Mesenchymal stem cell (in vitro differentiated cells and primary cell): ENCODE data around the gene IP6K3.
A peak's percentile ranks its signal among the peaks of the same experiment; 100 is the strongest.

Experiments used
- DNase-seq: peaks from one replicate; pipeline ENCODE4 v3.0.0-alpha.2; 2013
- H2AFZ ChIP-seq: one replicate; pipeline ENCODE4 v1.6.1; 2013; ENCODE audit warnings: low read depth, mild to moderate bottlenecking, control low read depth, inconsistent platforms, low read length, moderate library complexity
- H2AK5ac ChIP-seq: 2 replicates; pipeline ENCODE4 v1.6.1; 2013; ENCODE audit warnings: low read length, moderate library complexity, mild to moderate bottlenecking, inconsistent platforms; ENCODE audit not compliant: severe bottlenecking
- H2BK120ac ChIP-seq: one replicate; pipeline ENCODE4 v1.6.1; 2013; ENCODE audit warnings: low read depth, mild to moderate bottlenecking, inconsistent platforms, low read length, moderate library complexity
- H2BK12ac ChIP-seq, 2 experiments: one replicate each; pipeline ENCODE4 v1.6.1; 2013; ENCODE audit warnings: inconsistent platforms in 2 of 2, low read length in 2 of 2, mild to moderate bottlenecking in 2 of 2, moderate library complexity in 2 of 2, control low read depth in 1 of 2
- H2BK15ac ChIP-seq: one replicate; pipeline ENCODE4 v1.6.1; 2013; ENCODE audit warnings: mild to moderate bottlenecking, low read depth, inconsistent platforms; ENCODE audit not compliant: poor library complexity, severe bottlenecking
- H2BK5ac ChIP-seq: 2 replicates; pipeline ENCODE4 v1.6.1; 2013; ENCODE audit warnings: low read depth, mild to moderate bottlenecking, low read length, control low read depth, inconsistent platforms; ENCODE audit not compliant: poor library complexity, severe bottlenecking
- H3K14ac ChIP-seq, 2 experiments: one replicate each; pipeline ENCODE4 v1.6.1; 2013; ENCODE audit warnings: inconsistent platforms in 2 of 2, low read length in 2 of 2, control low read depth in 1 of 2, mild to moderate bottlenecking in 1 of 2, moderate library complexity in 1 of 2
- H3K18ac ChIP-seq, 2 experiments: one replicate each; pipeline ENCODE4 v1.6.1; 2013; ENCODE audit warnings: inconsistent platforms in 2 of 2, low read length in 2 of 2, control low read depth in 1 of 2, low read depth in 1 of 2, mild to moderate bottlenecking in 1 of 2
- H3K23ac ChIP-seq, 2 experiments: one replicate each; pipeline ENCODE4 v1.6.1; 2013; ENCODE audit warnings: inconsistent platforms in 2 of 2, low read length in 2 of 2, mild to moderate bottlenecking in 2 of 2, moderate library complexity in 2 of 2, control low read depth in 1 of 2
- H3K27ac ChIP-seq: 2 replicates; pipeline ENCODE4 v1.5.1; 2013; ENCODE audit warnings: mild to moderate bottlenecking, moderate library complexity, low read length, control low read depth, inconsistent platforms; ENCODE audit not compliant: poor library complexity, severe bottlenecking
- H3K27me3 ChIP-seq, 2 experiments: 2 replicates each; pipeline versions ENCODE4 v1.6.1 to v1.7.0; 2013; ENCODE audit warnings: low read length in 2 of 2, mild to moderate bottlenecking in 2 of 2, moderate library complexity in 2 of 2, control low read depth in 1 of 2, inconsistent platforms in 1 of 2; ENCODE audit not compliant: control insufficient read depth in 1 of 2, insufficient read depth in 1 of 2
- H3K36me3 ChIP-seq, 2 experiments: 2 replicates each; pipeline versions ENCODE4 v1.6.1 to v1.7.0; 2013; ENCODE audit warnings: low read length in 2 of 2, control low read depth in 1 of 2, inconsistent platforms in 1 of 2, low read depth in 1 of 2, mild to moderate bottlenecking in 1 of 2; ENCODE audit not compliant: insufficient read depth in 2 of 2, control insufficient read depth in 1 of 2
- H3K4ac ChIP-seq, 2 experiments: one replicate each; pipeline ENCODE4 v1.6.1; 2013; ENCODE audit warnings: inconsistent platforms in 2 of 2, low read length in 2 of 2, mild to moderate bottlenecking in 2 of 2, moderate library complexity in 2 of 2, control low read depth in 1 of 2, low read depth in 1 of 2
- H3K4me1 ChIP-seq: 2 replicates; pipeline ENCODE4 v1.6.1; 2013; ENCODE audit warnings: low read depth, low read length, control low read depth; ENCODE audit not compliant: control insufficient read depth, insufficient read depth
- H3K4me2 ChIP-seq: 2 replicates; pipeline ENCODE4 v1.6.1; 2013; ENCODE audit warnings: low read length, mild to moderate bottlenecking, inconsistent platforms; ENCODE audit not compliant: poor library complexity, severe bottlenecking
- H3K4me3 ChIP-seq, 2 experiments: 2 replicates each; pipeline versions ENCODE4 v1.5.1 to v1.7.0; 2013; ENCODE audit warnings: low read length in 2 of 2, mild to moderate bottlenecking in 2 of 2, control low read depth in 1 of 2, low read depth in 1 of 2; ENCODE audit not compliant: insufficient read depth in 1 of 2
- H3K79me1 ChIP-seq: replicated peaks from 2 replicates; pipeline ENCODE4 v1.6.1; 2013; ENCODE audit warnings: mild to moderate bottlenecking, control low read depth, low read length, inconsistent platforms; ENCODE audit not compliant: poor library complexity, severe bottlenecking
- H3K9ac ChIP-seq: 2 replicates; pipeline ENCODE4 v1.7.0; 2013; ENCODE audit warnings: mild to moderate bottlenecking, low read length, moderate library complexity
- H3K9me3 ChIP-seq: 2 replicates; pipeline ENCODE4 v1.7.0; 2013; ENCODE audit warnings: mild to moderate bottlenecking, low read length; ENCODE audit not compliant: control insufficient read depth
- H4K8ac ChIP-seq: one replicate; pipeline ENCODE4 v1.6.1; 2013; ENCODE audit warnings: inconsistent platforms, mild to moderate bottlenecking, low read length, moderate library complexity
- H4K91ac ChIP-seq: one replicate; pipeline ENCODE4 v1.6.1; 2013; ENCODE audit warnings: mild to moderate bottlenecking, low read length, inconsistent platforms
- WGBS: methylation state at CpG from one replicate; pipeline ENCODE4 v1.1.7; 2013; ENCODE audit warnings: mixed read lengths; 5-methylcytosine and 5-hydroxymethylcytosine counted together

IP6K3 gene

DNA sequence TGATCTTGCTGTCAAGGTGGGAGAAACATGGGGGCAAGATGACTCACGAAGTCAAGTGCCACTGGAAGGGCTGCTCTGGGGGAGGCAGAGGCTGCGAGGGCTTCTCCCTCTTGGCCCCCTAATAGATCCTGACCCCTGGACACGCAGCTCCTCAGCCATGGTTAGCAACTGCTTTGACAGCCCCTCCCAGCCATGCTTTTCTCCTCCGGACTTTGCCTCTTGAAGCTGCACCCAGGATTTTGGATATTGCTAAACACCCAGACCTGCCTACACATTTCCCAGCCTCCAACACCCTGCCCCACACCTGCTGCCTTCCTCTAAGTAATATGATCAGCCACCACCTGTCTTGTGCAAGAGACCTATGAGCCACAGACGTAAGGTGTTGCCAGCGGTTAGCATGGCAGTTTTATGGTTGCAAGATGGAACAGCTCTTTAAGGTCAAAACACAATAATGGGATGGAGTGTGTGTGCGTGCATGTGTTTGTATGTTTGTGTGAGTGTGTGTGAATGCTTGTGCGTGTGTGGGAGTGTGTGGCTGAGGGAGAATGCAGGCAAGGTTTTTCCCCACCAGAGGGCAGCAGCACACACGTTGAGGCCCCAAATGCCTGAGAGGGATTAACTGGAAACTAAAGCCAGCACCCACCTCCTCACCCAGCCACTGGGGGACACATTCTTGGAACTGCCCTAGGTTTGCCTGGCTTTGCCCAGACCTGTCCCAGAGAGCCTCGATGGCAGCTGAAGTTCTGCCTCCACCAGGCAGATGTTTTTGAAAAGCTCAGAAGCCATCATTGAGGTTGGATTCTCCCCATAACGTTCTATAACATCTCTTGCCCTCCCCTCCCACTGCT lies 2.5 kb downstream of the IP6K3 start:
- Histone ChIP-seq H3K27ac (peak overlapping the region; percentile 97), H3K36me3 (peaks cover 0 to 27% of the 10 kb centered on the region in 2 experiments), H3K27me3 (peaks cover 0 to 83% of the 10 kb centered on the region in 2 experiments), H2BK5ac (peak overlapping the region; percentile 88), H3K14ac (no peak overlapping the region), H4K8ac (peak overlapping the region; percentile 45), H3K9me3 (no peaks in the 10 kb centered on the region), H3K4me1 (peaks cover 46% of the 10 kb centered on the region), H3K18ac (peak overlapping the region; percentile 79 to 81), H4K91ac (peak overlapping the region; percentile 14), H2AFZ (no peak overlapping the region), H3K4me3 (no peak overlapping the region), H3K23ac (no peak overlapping the region), H2AK5ac (no peak overlapping the region), H3K4me2 (peak overlapping the region; percentile 31), H2BK12ac (peak overlapping the region; percentile 29 to 34), H3K9ac (no peak overlapping the region), H3K79me1 (peaks cover 18% of the 10 kb centered on the region), H2BK120ac (peak overlapping the region; percentile 78), H2BK15ac (no peak overlapping the region), H3K4ac (peak overlapping the region in 1 of 2 experiments; percentile 88)
- 39% methylated on average over 10 of the region's 11 CpGs for WGBS
- peak; percentile 84 for DNase-seq

DNA sequence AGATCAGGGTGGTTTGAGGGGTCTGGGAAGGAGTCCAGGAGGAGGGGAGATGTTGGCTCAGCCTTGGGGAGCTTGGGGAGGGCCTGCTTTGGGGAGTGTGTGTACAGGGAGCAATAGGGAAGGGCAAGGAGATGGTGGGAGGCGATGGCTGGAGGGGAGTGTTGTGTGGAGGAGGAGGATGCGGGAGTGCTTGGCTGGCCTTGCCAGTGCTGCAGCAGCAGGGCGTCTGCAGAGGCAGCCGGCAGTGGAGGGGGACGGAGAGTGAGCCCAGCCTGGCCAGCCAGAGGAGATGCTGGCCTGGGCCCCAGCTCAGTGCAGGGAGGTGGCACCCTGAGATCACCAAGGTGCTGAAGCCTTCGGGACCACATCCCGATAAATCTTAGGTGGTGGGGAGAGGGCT lies 3.9 kb downstream of the IP6K3 start:
- Histone ChIP-seq H3K27me3 (peaks cover 0 to 83% of the 10 kb centered on the region in 2 experiments), H3K9ac (no peak overlapping the region), H2BK120ac (no peak overlapping the region), H2BK12ac (peak overlapping the region in 1 of 2 experiments; percentile 7), H3K14ac (no peak overlapping the region), H3K36me3 (peaks cover 0 to 41% of the 10 kb centered on the region in 2 experiments), H3K27ac (no peak overlapping the region), H2BK15ac (no peak overlapping the region), H3K4me3 (no peak overlapping the region), H3K23ac (no peak overlapping the region), H3K79me1 (peaks cover 21% of the 10 kb centered on the region), H3K4me1 (peaks cover 38% of the 10 kb centered on the region), H2AFZ (no peak overlapping the region), H2BK5ac (no peak overlapping the region), H3K4me2 (no peak overlapping the region), H4K8ac (peak overlapping the region; percentile 19), H3K18ac (no peak overlapping the region), H3K4ac (no peak overlapping the region), H4K91ac (no peak overlapping the region), H2AK5ac (no peak overlapping the region), H3K9me3 (no peaks in the 10 kb centered on the region)
- no peak for DNase-seq
- 78% methylated on average over 7 of the region's 7 CpGs for WGBS

DNA sequence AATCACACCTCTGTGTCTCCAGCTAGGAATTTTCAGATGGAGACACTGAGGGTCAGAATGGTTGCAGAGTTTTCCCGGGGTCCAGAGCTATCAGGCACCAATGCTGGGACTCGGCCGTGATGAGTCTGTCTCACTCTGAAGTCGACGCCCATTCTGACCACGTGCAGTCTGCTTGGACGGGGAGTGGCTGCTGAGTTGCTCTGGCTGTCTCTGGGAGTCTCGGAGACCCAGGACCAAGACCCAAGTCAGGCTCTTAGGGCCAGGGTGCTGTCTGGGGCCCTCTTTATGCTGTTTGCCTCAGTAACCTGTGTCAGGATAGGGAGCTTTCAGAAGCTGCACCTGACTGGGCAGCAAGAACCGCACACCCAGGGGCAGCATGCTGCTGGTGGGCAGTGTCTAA lies 4.6 kb downstream of the IP6K3 start:
- Histone ChIP-seq H3K27me3 (peaks cover 0 to 76% of the 10 kb centered on the region in 2 experiments), H2AK5ac (no peak overlapping the region), H3K4ac (no peak overlapping the region), H2BK15ac (no peak overlapping the region), H3K4me2 (no peak overlapping the region), H3K9me3 (no peaks in the 10 kb centered on the region), H3K79me1 (peaks cover 23% of the 10 kb centered on the region), H3K9ac (no peak overlapping the region), H2BK5ac (no peak overlapping the region), H2BK120ac (no peak overlapping the region), H4K91ac (no peak overlapping the region), H2BK12ac (no peak overlapping the region), H3K18ac (no peak overlapping the region), H2AFZ (no peak overlapping the region), H3K36me3 (peaks cover 0 to 46% of the 10 kb centered on the region in 2 experiments), H3K4me1 (peaks cover 37% of the 10 kb centered on the region), H4K8ac (no peak overlapping the region), H3K14ac (no peak overlapping the region), H3K23ac (no peak overlapping the region), H3K27ac (no peak overlapping the region), H3K4me3 (no peak overlapping the region)
- WGBS, result 74% methylated on average over 9 of the region's 9 CpGs
- DNase-seq, result no peak

DNA sequence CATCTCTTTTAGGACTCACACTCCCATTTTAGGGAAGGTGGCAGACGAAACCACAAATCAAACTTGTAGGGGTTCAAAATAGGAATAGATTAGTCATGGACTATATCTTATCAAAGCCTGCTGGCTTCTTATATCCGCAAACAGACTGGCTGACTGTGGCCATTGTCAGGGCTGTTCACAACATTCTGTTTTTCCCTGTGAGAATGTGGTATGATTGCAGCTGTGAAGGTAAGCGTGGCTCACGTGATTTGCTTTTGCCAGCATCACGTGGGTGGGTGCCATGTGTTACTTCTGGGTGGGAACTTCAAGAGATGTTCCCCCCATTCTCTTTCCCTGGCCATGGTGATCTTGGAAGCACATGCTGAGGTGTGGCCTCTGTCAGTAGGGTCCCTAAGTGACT lies 5.9 kb downstream of the IP6K3 start:
- no peak overlapping the region for H2BK12ac ChIP-seq
- H2BK120ac ChIP-seq, result no peak overlapping the region
- no peak overlapping the region for H2AFZ ChIP-seq
- 78% methylated on average over 5 of the region's 5 CpGs for WGBS
- no peak overlapping the region for H3K18ac ChIP-seq
- H3K79me1 ChIP-seq, result peaks cover 23% of the 10 kb centered on the region
- H3K4me1 ChIP-seq, result peaks cover 27% of the 10 kb centered on the region
- H3K23ac ChIP-seq, result no peak overlapping the region
- H4K8ac ChIP-seq, result no peak overlapping the region
- no peak overlapping the region for H3K9ac ChIP-seq
- no peak overlapping the region for H4K91ac ChIP-seq
- H3K27ac ChIP-seq, result no peak overlapping the region
- peaks cover 0 to 63% of the 10 kb centered on the region in 2 experiments for H3K27me3 ChIP-seq
- H3K9me3 ChIP-seq, result no peaks in the 10 kb centered on the region
- H3K36me3 ChIP-seq, result peaks cover 0 to 51% of the 10 kb centered on the region in 2 experiments
- no peak overlapping the region for H2BK15ac ChIP-seq
- H3K4me3 ChIP-seq, result no peak overlapping the region
- H2BK5ac ChIP-seq, result no peak overlapping the region
- no peak for DNase-seq
- no peak overlapping the region for H3K4me2 ChIP-seq
- H3K14ac ChIP-seq, result no peak overlapping the region
- no peak overlapping the region for H3K4ac ChIP-seq
- no peak overlapping the region for H2AK5ac ChIP-seq
